HFFc6 (cell line): ENCODE data around the gene TMEM235. TPM values are rescaled to one million over a fixed set of nuclear protein-coding genes. Genes with fewer than 3 reads are reported as not detected.

ENCODE experiments used
- DNase-seq: peaks from one replicate; pipeline ENCODE4 v3.0.0-alpha.2; 2018
- H3K27ac Mint-ChIP-seq: 2 replicates; pipeline ENCODE4 v1.8.0; 2020; ENCODE audit warnings: mild to moderate bottlenecking, mixed read lengths
- H3K27me3 Mint-ChIP-seq: 2 replicates; pipeline ENCODE4 v1.8.0; 2021; ENCODE audit warnings: mild to moderate bottlenecking, moderate library complexity, mixed read lengths; ENCODE audit not compliant: insufficient read depth
- H3K36me3 Mint-ChIP-seq: 2 replicates; pipeline ENCODE4 v1.8.0; 2021; ENCODE audit warnings: low read depth, mixed read lengths
- H3K4me1 Mint-ChIP-seq: 2 replicates; pipeline ENCODE4 v1.8.0; 2020; ENCODE audit warnings: low read depth, mixed read lengths
- H3K4me3 Mint-ChIP-seq: 2 replicates; pipeline ENCODE4 v1.8.0; 2020; ENCODE audit warnings: mild to moderate bottlenecking, moderate library complexity, mixed read lengths
- H3K9me3 Mint-ChIP-seq: 2 replicates; pipeline ENCODE4 v1.8.0; 2020; ENCODE audit warnings: mild to moderate bottlenecking, mixed read lengths
- CTCF ChIP-seq: fragments of 200-600 bp; sonication (generic); IDR thresholded peaks from 2 replicates; pipeline ENCODE4 v1.5.0; 2021; ENCODE audit warnings: antibody characterized with exemption, mild to moderate bottlenecking
- total RNA-seq, 6 experiments: library from RNA; stranded (reverse); fragmentation: NEBNext Ultra II Directional; extraction: Animal tissue kit (Norgen Biotek cat#: 25700); gene quantifications; 2 replicates in 1 of 6; 3 replicates in 5 of 6; pipeline ENCODE4 v1.2.3, GENCODE V29; 2021

Gene TMEM235
- total RNA-seq, 6 experiments from 2014 or later, result not detected

GRCh38 chr17:78210111-78210510 is 21.3 kb upstream of the TMEM235 start:
- no peak for DNase-seq
- Mint-ChIP-seq H3K27ac (no peak overlapping the region), H3K9me3 (no peaks in the 10 kb centered on the region), H3K36me3 (no peaks in the 10 kb centered on the region), H3K4me1 (peaks cover 5% of the 10 kb centered on the region), H3K27me3 (peaks cover 4% of the 10 kb centered on the region), H3K4me3 (no peak overlapping the region)
- no peak for TF ChIP-seq CTCF

- no peak for TF ChIP-seq CTCF
- Mint-ChIP-seq H3K27ac (no peak overlapping the region), H3K4me3 (no peak overlapping the region), H3K36me3 (no peaks in the 10 kb centered on the region; the same call in 1 of the 2 replicates), H3K4me1 (peaks cover 12% of the 10 kb centered on the region), H3K9me3 (no peaks in the 10 kb centered on the region), H3K27me3 (peaks cover 4% of the 10 kb centered on the region)
- no peak for DNase-seq
Observed at GRCh38 chr17:78211032-78211431, 20.4 kb upstream of the TMEM235 start.

GRCh38 chr17:78214016-78214705 is 17.3 kb upstream of the TMEM235 start, which contains the start of gene BIRC5:
Gene BIRC5, plus strand, starts transcription at chr17:78214253. Its CDS starts 64 bp downstream, at chr17:78214317.
- Mint-ChIP-seq H3K4me1 (peaks cover 12% of the 10 kb centered on the region), H3K9me3 (no peaks in the 10 kb centered on the region), H3K4me3 (peak within 1 kb of the TSS; percentile 96), H3K36me3 (no peaks in the 10 kb centered on the region; the same call in 1 of the 2 replicates), H3K27ac (peak within 1 kb of the TSS; percentile 91), H3K27me3 (peaks cover 4% of the 10 kb centered on the region; the same call in 1 of the 2 replicates)
- peak; percentile 69 for DNase-seq
- TF ChIP-seq CTCF, result no peak

- peaks cover 4% of the 10 kb centered on the region for H3K27me3 Mint-ChIP-seq
- peak overlapping the region; percentile 91 for H3K27ac Mint-ChIP-seq
- H3K4me3 Mint-ChIP-seq, result peak overlapping the region; percentile 96
- peaks cover 3% of the 10 kb centered on the region; the same call in 1 of the 2 replicates for H3K36me3 Mint-ChIP-seq
- peaks cover 12% of the 10 kb centered on the region for H3K4me1 Mint-ChIP-seq
- TF ChIP-seq CTCF, result no peak
- no peaks in the 10 kb centered on the region for H3K9me3 Mint-ChIP-seq
- no peak for DNase-seq
Observed at GRCh38 chr17:78214706-78215061, 16.7 kb upstream of the TMEM235 start.

- TF ChIP-seq CTCF, result no peak
- no peak overlapping the region for H3K27ac Mint-ChIP-seq
- H3K27me3 Mint-ChIP-seq, result no peaks in the 10 kb centered on the region; the same call in 1 of the 2 replicates
- no peak overlapping the region for H3K4me3 Mint-ChIP-seq
- DNase-seq, result no peak
- peaks cover 12% of the 10 kb centered on the region for H3K4me1 Mint-ChIP-seq
- H3K36me3 Mint-ChIP-seq, result peaks cover 10% of the 10 kb centered on the region; the same call in 1 of the 2 replicates
- no peaks in the 10 kb centered on the region for H3K9me3 Mint-ChIP-seq
Observed at GRCh38 chr17:78219396-78220150, 11.9 kb upstream of the TMEM235 start.
